ENCODE data around the gene CHAT.

The CHAT gene

GRCh38 chr10:49632406-49633317 lies 18.8 kb downstream of the CHAT start:
- no peak for DNase-seq

- DNase-seq: no peak
These were observed 19.7 kb downstream of the CHAT start for GRCh38 chr10:49633327-49634068.

- DNase-seq: no peak
These were observed 20.3 kb downstream of the CHAT start for GRCh38 chr10:49634069-49634660.

- DNase-seq: no peak
These were observed 28.5 kb downstream of the CHAT start for GRCh38 chr10:49642311-49642710.

GRCh38 chr10:49643241-49644034 lies 29.6 kb downstream of the CHAT start:
- no peak for DNase-seq

GRCh38 chr10:49644035-49644646 lies 30.3 kb downstream of the CHAT start:
- no peak for DNase-seq

GRCh38 chr10:49645417-49645816 lies 31.6 kb downstream of the CHAT start:
- no peak for DNase-seq

GRCh38 chr10:49645871-49646870 lies 32.3 kb downstream of the CHAT start:
- no peak for DNase-seq

- no peak for DNase-seq
These were observed 33.7 kb downstream of the CHAT start for GRCh38 chr10:49647554-49647953.

GRCh38 chr10:49647985-49648795 lies 34.4 kb downstream of the CHAT start:
- no peak for DNase-seq

- DNase-seq: no peak
These were observed 35.5 kb downstream of the CHAT start for GRCh38 chr10:49649294-49649693.

GRCh38 chr10:49649936-49650723 lies 36.3 kb downstream of the CHAT start:
- no peak for DNase-seq

GRCh38 chr10:49650724-49651034 lies 36.8 kb downstream of the CHAT start:
- DNase-seq: no peak

GRCh38 chr10:49651039-49651835 lies 37.4 kb downstream of the CHAT start:
- no peak for DNase-seq

- DNase-seq: no peak
These were observed 38.1 kb downstream of the CHAT start for GRCh38 chr10:49651917-49652316.

- no peak for DNase-seq
These were observed 38.8 kb downstream of the CHAT start for GRCh38 chr10:49652421-49653272.

GRCh38 chr10:49653273-49653929 lies 39.6 kb downstream of the CHAT start:
- DNase-seq: no peak
